ENCODE measurements around the gene TEX261. TPM values are rescaled to one million over a fixed set of nuclear protein-coding genes. Genes with fewer than 3 reads are reported as not detected.

TEX261 gene
- total RNA-seq, 2 donors from 2014 or later = 43.6 to 58.8 TPM

DNA sequence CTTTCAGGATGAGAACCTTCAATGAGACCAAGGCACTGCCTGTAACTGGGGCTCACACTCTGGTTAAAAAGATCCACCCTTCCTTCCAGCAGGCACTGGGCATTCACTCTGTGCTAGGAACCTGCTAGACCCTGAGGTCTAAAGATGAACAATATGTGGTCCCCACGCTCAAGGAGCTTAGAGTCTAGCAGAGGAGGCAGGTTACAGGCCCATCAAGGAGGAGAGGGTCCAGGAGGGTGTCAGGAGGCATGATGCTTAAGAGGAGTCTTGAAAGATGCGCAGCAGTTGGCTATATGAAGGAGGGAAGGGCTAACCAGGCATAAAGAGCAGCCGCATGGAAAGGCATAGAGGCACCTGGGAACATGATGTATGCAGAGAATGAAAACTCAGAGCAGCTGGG lies 11.7 kb downstream of the TEX261 start:
- no peaks in the 10 kb centered on the region for H3K4me1 ChIP-seq
- TF ChIP-seq, protein P1, sequence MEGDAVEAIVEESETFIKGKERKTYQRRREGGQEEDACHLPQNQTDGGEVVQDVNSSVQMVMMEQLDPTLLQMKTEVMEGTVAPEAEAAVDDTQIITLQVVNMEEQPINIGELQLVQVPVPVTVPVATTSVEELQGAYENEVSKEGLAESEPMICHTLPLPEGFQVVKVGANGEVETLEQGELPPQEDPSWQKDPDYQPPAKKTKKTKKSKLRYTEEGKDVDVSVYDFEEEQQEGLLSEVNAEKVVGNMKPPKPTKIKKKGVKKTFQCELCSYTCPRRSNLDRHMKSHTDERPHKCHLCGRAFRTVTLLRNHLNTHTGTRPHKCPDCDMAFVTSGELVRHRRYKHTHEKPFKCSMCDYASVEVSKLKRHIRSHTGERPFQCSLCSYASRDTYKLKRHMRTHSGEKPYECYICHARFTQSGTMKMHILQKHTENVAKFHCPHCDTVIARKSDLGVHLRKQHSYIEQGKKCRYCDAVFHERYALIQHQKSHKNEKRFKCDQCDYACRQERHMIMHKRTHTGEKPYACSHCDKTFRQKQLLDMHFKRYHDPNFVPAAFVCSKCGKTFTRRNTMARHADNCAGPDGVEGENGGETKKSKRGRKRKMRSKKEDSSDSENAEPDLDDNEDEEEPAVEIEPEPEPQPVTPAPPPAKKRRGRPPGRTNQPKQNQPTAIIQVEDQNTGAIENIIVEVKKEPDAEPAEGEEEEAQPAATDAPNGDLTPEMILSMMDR (IDR thresholded peaks at IDR 0.05) = no peak
- no peaks in the 10 kb centered on the region for H3K36me3 ChIP-seq
- H3K4me3 ChIP-seq = no peak overlapping the region
- H3K27me3 ChIP-seq = no peaks in the 10 kb centered on the region
- H3K9me3 ChIP-seq = no peaks in the 10 kb centered on the region
- H3K27ac ChIP-seq = no peak overlapping the region
- intact Hi-C loops (cut with DNase I) = no loop called here
- no peak overlapping the region for H3K9ac ChIP-seq (ENCODE audit: low read depth in 2 of 2, low read length in 2 of 2)
- DNase-seq = no peak

DNA sequence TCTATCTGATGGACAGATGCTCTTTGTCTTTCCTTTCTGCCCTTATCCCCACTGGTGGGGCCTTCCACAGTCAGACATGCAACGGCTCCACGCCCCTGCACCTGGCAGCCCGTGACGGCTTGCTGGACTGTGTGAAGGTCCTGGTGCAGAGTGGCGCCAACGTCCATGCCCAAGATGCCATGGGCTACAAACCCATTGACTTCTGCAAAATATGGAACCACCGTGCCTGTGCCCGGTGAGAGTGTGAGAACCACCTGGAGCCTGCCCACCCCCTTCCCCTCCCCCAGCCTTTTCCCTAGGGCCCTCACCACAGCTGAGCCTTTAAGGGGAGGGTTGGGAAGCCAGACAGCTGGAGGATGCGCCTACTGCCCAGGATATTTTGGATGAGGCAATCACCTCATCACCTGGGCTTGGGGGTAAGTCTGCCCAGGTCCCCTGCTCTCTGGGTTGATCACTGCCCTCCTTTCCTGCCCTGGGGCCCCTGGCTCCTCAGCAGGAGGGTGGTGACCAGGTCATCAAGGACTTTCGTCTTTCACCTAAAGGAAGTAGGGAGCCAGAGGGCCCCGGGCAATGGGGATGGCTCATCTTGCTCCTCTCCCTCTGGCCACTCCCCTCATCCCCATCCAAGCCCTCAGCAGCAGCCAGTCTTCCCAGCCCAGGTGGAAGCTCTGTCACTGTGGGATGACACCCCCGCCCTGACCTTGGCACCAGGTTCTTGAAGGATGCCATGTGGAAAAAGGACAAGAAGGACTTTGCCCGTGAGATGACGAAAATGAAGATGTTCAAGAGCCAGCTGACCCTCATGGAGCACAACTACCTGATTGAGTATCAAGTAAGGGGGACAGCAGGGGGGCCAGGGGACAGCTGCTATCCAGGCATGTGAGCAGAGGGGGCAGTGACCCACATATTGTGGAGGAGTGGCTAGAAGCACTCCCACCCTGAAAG lies 12.5 kb downstream of the TEX261 start:
- DNase-seq = no peak
- H3K27me3 ChIP-seq = no peaks in the 10 kb centered on the region
- intact Hi-C loops (cut with DNase I) = no loop called here
- no peaks in the 10 kb centered on the region for H3K9me3 ChIP-seq
- H3K4me1 ChIP-seq = no peaks in the 10 kb centered on the region
- no peak overlapping the region for H3K27ac ChIP-seq
- no peak overlapping the region for H3K9ac ChIP-seq (ENCODE audit: low read depth in 2 of 2, low read length in 2 of 2)
- H3K4me3 ChIP-seq = no peak overlapping the region
- TF ChIP-seq, protein P1 (IDR thresholded peaks at IDR 0.05) = no peak
- no peaks in the 10 kb centered on the region for H3K36me3 ChIP-seq

DNA sequence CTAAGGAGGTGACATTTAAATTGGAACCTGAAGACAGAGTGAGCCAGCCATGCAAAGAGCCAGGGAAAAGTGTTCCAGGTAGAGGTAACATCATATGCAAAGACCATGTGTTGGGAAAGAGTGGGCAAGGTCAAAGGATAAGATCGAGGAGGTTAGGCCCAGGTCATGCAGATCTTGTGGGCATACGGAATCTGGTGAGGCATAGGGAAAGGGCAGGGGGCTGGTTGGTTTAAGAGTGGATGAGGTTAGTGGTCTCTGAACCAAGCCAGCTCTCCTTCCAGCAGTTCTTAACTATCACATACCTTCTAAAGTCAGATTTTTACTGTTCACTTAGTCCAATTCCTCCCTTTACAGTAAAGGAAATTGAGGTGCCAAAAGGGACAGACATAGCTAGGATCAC lies 13.3 kb downstream of the TEX261 start:
- no peaks in the 10 kb centered on the region for H3K27me3 ChIP-seq
- H3K9me3 ChIP-seq = no peaks in the 10 kb centered on the region
- intact Hi-C loops (cut with DNase I) = no loop called here
- TF ChIP-seq, protein P1 (IDR thresholded peaks at IDR 0.05) = no peak
- H3K36me3 ChIP-seq = no peaks in the 10 kb centered on the region
- H3K27ac ChIP-seq = no peak overlapping the region
- H3K9ac ChIP-seq (ENCODE audit: low read depth in 2 of 2, low read length in 2 of 2) = no peak overlapping the region
- H3K4me1 ChIP-seq = no peaks in the 10 kb centered on the region
- DNase-seq = no peak
- H3K4me3 ChIP-seq = no peak overlapping the region

DNA sequence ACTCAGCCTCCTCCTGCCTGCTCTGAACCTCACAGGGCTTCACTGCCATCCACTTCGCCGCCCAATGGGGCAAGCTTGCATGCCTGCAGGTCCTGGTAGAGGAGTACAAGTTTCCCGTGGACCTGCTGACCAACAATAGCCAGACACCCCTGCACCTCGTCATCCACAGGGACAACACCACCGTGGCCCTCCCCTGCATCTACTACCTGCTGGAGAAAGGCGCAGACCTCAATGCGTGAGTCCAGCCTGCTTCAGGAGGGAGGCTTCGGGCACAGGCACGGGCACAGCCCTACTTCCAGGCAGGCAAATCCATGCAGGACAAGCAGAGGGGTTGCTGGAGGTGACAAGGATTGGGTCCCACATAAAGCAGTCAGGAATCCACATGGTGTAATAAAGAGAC lies 15.0 kb downstream of the TEX261 start:
- no peak overlapping the region for H3K9ac ChIP-seq (ENCODE audit: low read depth in 2 of 2, low read length in 2 of 2)
- H3K9me3 ChIP-seq = no peaks in the 10 kb centered on the region
- H3K27me3 ChIP-seq = no peaks in the 10 kb centered on the region
- DNase-seq = no peak
- no peaks in the 10 kb centered on the region for H3K36me3 ChIP-seq
- TF ChIP-seq, protein P1 (IDR thresholded peaks at IDR 0.05) = no peak
- no peaks in the 10 kb centered on the region for H3K4me1 ChIP-seq
- no peak overlapping the region for H3K27ac ChIP-seq
- H3K4me3 ChIP-seq = no peak overlapping the region
- intact Hi-C loops (cut with DNase I) = no loop called here

DNA sequence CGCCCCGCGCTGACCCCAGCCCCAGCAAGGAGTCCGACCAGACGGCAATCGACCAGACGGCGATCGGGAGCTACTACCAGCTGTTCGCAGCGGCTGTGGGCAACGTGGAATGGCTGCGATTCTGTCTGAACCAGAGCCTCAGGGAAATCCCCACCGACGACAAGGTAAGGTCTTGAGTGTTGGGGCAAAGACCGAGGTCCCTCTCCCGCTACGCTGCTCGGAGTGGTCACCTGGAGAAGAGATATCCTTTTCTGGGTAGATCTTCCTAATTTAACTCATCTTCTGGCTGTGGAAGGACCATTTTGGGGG lies 15.5 kb downstream of the TEX261 start:
- Histone ChIP-seq H3K4me1 (no peaks in the 10 kb centered on the region), H3K27me3 (no peaks in the 10 kb centered on the region), H3K9me3 (no peaks in the 10 kb centered on the region), H3K9ac (ENCODE audit: low read depth in 2 of 2, low read length in 2 of 2) (peak overlapping the region in 1 of 2 donors; percentile 67), H3K27ac (peak overlapping the region; percentile 28), H3K4me3 (peak overlapping the region; percentile 56), H3K36me3 (no peaks in the 10 kb centered on the region)
- TF ChIP-seq, protein P1 (IDR thresholded peaks at IDR 0.05) = no peak
- no peak for DNase-seq
- intact Hi-C loops (cut with DNase I) = no loop called here
